Vagina (tissue), 2 donors: ENCODE results near the gene TNIK.

Experiments
- CTCF ChIP-seq, 3 experiments: fragments of 450-650 bp in 2 of 3; fragments of 200-600 bp in 1 of 3; sonication (generic) in 1 of 3; IDR thresholded peaks; one replicate each; pipeline ENCODE4 v1.5.1; 2017 to 2019; ENCODE audit warnings: antibody characterized with exemption in 3 of 3, mild to moderate bottlenecking in 2 of 3, moderate library complexity in 2 of 3
- POLR2A ChIP-seq, 2 donors: fragments of 450-650 bp; IDR thresholded peaks; one replicate each; pipeline ENCODE4 v1.6.1; 2017; ENCODE audit warnings: antibody characterized with exemption in 2 of 2, mild to moderate bottlenecking in 2 of 2, moderate library complexity in 2 of 2
- POLR2AphosphoS5 ChIP-seq, 2 donors: sonication (generic); formaldehyde crosslinking; IDR thresholded peaks; one replicate each; pipeline ENCODE4 v1.9.0; 2017; ENCODE audit warnings: antibody characterized with exemption in 2 of 2, mild to moderate bottlenecking in 2 of 2, low read depth in 1 of 2; ENCODE audit not compliant: insufficient read depth in 1 of 2

- TF ChIP-seq POLR2AphosphoS5 (IDR thresholded peaks at IDR 0.05; ENCODE audit: insufficient read depth in 1 of 2, low read depth in 1 of 2) (no peak), CTCF (IDR thresholded peaks at IDR 0.05) (no peak), POLR2A (IDR thresholded peaks at IDR 0.05) (no peak)
Measured at GRCh38 chr3:171336406-171336805, 123.8 kb downstream of the TNIK start.
